GM12801 (cell line): ENCODE measurements around the gene MSX1.

Experiments
- CTCF ChIP-seq: IDR thresholded peaks from one replicate; pipeline ENCODE4 v1.5.1; 2011; ENCODE audit warnings: control low read depth; ENCODE audit not compliant: insufficient read length; ENCODE audit errors: extremely low read depth

MSX1 gene

GRCh38 chr4:4865705-4866123 is 6.2 kb downstream of the MSX1 start:
- TF ChIP-seq CTCF = no peak

DNA sequence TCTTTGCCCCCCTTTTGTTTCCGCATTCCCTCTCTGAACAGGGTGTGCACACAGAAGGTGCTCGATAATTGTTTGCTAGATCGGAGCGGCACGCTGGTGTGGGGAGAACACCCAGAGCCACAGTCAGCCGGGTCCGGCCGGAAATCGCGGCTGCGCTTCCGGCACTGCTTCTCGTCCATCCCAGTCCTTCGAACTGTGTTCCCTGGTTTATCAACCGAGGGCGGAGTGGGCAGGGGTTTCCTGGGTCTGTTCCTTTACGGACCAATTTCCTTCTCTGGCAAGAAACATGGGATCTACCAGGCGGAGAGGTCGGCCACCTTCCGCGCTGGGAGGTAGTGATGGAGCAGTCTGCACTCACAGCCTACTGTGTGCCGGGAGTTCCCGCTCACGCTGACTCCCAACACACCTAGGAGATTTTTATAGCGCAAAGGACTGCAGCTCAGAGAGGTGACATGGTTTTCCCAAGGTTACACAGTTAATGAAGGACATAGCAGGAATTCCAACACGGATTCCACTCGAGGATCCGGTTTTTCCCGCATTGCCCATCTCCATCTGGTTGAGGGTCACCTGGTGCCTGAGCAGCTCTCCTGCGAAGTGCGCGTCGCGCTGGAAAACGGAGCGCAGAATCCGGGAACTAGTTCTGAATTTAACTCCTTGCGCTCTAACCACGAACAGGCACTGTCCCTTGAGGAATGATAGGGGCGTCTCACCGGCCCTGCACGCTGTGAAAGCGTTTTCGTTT is 6.8 kb downstream of the MSX1 start:
- TF ChIP-seq CTCF = no peak

DNA sequence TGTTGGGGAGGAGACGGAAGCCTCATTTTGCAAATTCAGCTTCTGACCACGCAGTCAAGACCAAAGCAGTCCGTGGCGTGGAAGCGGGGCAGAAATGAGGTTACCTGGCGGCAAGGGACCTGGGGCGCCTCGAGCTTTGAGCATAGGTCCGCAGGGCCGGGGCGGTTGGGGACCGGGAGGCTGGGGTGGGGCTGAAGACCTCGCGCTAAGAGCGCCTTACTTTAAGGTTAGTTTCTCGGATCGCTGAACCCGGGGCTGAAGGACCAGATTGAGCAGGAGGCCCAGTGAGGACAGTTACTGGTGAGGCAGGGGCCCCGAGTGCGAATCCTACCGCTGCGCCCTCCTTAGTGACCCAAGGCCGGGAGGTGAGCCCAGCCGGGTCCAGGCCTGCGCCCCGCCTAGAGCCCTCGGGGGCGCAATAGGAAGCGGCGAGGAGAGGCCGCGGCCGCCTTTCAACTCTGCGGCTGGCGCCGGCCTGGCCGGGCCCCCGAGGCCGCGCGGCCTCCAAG is 7.5 kb downstream of the MSX1 start:
- TF ChIP-seq CTCF = no peak

DNA sequence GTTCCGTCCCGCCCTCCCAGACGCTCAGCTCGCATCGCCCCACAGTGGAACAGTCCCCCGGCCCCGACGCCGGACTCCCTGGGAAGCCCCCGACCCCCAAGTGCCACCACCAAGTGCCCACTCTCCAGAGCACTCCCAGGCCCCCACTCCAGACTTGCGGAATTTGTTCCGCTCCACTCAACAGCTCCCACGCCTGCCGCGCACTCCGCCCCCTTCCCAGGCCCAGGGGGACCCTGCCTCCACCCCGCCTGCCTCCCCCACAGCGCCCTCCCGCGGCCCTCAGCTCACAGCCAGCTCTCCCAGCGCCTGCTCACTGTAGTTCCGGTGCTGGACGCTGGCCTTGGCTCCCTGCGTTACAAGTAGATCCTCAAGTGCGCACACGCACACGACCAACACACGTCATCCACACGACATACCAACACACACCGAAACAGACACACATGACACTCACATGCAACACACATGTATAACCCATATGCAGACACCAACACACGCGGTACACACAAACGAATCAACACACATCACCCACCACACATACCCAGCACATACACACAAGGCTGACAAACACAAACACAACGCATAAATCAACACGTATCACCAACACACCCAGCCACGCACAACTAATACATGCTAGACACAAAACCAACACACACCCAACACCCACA is 8.0 kb downstream of the MSX1 start:
- TF ChIP-seq CTCF = no peak

DNA sequence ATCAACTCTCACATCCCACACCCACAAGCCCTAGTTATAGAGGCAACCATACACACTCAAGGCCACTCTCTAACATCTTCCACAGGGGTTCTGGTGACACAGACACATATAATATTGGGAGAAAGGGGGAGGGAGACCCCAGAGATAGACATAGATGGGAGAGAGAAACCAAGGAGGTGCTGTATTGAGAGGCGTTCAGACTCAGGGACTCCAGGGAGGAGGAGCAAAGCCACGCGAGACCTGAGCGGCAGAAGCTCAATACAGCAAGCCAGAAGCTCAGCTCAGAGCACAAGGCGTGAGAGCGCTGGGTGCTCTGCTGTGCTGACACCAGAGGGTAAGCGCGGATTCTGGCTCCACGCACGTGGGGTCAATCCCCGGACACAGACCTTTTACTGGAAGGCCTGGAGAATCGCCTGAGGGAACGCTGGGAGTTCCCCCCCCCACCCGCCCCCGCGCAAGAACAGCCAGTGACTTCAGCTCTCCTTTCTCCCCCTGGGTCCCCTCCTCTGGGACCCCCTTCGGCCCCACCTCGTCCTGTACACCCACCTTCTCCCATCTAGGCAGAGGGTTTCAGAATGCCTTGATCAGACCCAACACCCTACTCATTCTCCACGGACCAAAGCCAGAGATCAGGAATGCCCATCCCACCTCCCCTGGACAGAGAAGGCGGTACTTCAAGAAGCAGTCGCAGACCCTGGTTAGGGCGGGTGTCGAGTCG is 8.7 kb downstream of the MSX1 start:
- TF ChIP-seq CTCF = no peak

GRCh38 chr4:4868758-4869723 is 9.6 kb downstream of the MSX1 start:
- TF ChIP-seq CTCF = no peak
